CD4-positive, alpha-beta T cell treated with Interleukin-6 at 100 ng/mL for 8 hours (primary cell): ENCODE measurements around the gene SPINK2.

Experiments
- DNase-seq: peaks from one replicate; pipeline ENCODE4 v3.0.0-alpha.2; 2020; ENCODE audit warnings: mixed read lengths, low spot score

The SPINK2 gene

GRCh38 chr4:56799824-56800756 lies 21.4 kb downstream of the SPINK2 start:
- peak; percentile 87 for DNase-seq

GRCh38 chr4:56799161-56799759 lies 22.2 kb downstream of the SPINK2 start:
- DNase-seq = no peak

- DNase-seq = no peak
These were observed 25.3 kb downstream of the SPINK2 start for GRCh38 chr4:56796211-56796610.

DNA sequence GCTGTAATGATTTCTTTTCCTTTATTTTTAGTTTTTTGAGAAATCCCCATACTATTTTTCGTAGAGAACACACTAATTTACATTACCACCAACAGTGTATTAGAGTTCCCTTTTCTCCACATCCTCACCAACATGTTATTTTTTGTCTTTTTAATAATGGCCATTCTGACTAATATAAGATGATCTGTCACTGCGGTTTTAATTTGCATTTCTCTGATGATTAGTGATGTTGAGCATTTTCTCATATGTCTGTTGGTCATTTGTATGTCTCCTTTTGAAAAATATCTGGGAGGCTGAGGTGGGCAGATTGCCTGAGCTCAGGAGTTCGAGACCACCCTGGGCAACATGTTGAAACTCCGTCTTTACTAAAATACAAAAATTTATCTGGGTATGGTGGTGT lies 30.2 kb downstream of the SPINK2 start:
- DNase-seq = no peak

- DNase-seq = no peak
These were observed 30.8 kb downstream of the SPINK2 start for GRCh38 chr4:56790691-56791091.

DNA sequence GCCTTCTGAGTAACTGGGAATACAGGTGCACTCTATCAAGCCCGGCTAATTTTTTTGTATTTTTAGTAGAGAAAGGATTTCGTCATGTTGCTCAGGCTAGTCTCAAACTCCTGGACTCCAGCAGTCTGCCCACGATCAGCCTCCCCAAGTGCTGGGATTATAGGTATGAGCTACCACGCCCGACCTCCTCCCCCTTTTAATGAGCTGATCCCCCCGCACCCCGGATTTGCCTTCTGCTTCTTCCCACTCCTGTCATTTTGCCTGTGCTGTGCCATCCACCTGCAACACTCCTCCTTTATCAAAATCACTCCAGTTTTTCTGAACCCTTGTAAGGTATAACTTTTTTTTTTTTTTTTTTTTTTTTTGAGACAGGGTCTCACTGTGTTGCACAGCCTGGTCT lies 33.4 kb downstream of the SPINK2 start:
- DNase-seq = no peak

- DNase-seq = no peak
These were observed 34.1 kb downstream of the SPINK2 start for GRCh38 chr4:56787380-56787779.

DNA sequence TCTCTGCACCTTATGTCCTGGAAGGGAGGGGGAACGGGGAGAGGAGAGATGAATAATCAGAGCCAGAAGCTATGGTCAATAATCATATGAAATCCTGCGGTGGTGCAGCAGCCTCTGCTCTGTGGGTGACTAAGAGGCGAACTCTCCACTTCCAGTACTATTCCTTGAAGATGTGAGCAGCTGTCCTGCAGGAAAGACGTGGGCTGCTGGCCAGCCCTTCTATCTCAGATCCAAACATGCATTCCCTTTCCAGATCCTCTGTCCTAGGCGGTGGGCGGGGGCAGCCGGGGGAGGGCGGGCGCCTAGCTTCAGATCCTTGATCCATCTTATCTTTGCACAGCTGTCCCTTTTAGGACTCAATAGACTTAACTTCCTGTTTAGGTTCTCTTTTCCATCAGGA lies 34.5 kb downstream of the SPINK2 start:
- DNase-seq = no peak

GRCh38 chr4:56783986-56784385 lies 37.5 kb downstream of the SPINK2 start:
- no peak for DNase-seq

DNA sequence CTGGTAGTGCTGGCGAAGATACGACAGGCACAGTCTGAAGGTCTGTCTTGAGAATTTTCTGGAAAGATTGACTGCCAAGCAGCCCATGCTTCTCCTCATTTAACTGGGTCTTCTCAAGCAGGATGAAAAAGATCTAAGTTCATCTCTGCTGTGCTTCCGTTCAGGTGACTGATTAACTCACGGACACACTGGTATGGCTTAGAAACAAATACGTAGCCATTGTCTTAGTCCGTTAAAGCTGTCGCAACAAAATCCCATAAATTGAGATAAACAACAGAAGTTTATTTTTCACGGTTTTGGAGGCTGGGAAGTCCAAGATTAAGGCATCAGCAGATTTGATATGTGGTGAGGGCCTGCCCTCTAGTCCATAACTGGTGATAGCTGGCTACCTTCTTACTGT lies 39.5 kb downstream of the SPINK2 start:
- DNase-seq = no peak

GRCh38 chr4:56773346-56773745 lies 48.2 kb downstream of the SPINK2 start:
- DNase-seq = no peak

- DNase-seq = no peak
These were observed 49.4 kb downstream of the SPINK2 start for GRCh38 chr4:56772134-56772533.

- no peak for DNase-seq
These were observed 52.7 kb downstream of the SPINK2 start for GRCh38 chr4:56768763-56769162.

DNA sequence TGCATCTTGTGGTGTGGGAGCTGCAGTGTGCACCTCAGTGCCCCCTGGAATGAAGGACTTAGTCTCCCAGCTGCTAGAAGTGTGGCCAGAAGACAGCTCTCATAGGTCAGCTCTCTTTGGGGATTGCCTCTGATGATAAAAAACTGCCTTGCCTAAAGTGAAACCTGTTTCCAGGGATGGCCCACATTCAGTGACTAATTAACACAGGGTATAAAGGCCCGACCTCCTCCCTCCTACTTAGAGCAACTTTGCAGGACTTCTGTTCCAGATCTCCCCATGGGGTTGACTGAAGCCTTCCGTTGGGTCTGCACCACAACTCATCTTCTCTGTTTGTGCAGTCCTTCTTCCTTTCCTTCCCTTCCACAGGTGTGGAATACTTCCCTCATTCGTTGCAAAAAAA lies 53.2 kb downstream of the SPINK2 start:
- no peak for DNase-seq

GRCh38 chr4:56767567-56767966 lies 53.9 kb downstream of the SPINK2 start:
- DNase-seq = no peak

- no peak for DNase-seq
These were observed 56.7 kb downstream of the SPINK2 start for GRCh38 chr4:56764775-56765174.

DNA sequence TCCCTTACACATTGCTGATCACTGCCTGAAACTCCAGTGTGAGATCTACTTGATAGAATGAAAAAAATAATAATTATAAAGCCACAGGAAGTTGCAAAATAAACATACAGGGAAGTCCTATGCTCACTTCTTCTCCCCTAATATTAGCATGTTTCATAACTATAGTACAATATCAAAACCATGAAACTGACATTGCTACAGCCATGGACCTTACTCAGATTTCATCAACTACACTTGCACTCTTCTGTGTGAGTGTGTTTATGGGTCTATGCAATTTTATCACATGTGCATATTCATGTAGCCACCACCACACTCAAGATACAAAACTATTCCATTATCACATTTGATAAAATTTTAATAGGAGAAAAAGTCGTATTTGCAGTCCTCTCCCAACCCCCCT lies 57.3 kb downstream of the SPINK2 start:
- no peak for DNase-seq

- peak; percentile 24 for DNase-seq
These were observed 58.8 kb downstream of the SPINK2 start for GRCh38 chr4:56762484-56763250.

DNA sequence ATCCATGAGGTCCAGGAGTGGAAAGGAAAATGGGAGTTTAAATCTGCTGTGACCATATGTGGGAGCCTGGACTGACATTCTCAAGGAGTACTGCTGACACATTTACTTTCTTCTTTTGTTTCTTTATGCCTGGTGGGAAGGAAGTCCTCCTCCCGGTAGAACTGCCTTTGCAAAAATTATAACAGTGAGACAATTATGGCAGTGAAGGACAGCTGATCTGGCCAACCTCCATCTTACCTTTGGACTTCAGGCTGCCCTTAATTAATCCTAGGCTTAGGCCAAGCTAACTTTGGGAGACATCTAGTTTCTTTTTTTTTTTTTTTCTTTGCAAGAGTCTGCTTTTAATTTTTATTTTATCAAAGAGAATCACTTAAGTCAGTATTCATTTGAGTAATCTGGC lies 61.3 kb downstream of the SPINK2 start:
- DNase-seq = no peak
